Activated CD8-positive, alpha-beta memory T cell treated with anti-CD3 and anti-CD28 coated beads for 1 hour (primary cell): ENCODE data around the gene ITGB8.

Source experiments
- DNase-seq, 2 donors: peaks; one replicate each; pipeline ENCODE4 v3.0.0-alpha.2; 2020; ENCODE audit warnings: low read depth in 1 of 2; ENCODE audit errors: extremely low read depth in 1 of 2

The ITGB8 gene

DNA sequence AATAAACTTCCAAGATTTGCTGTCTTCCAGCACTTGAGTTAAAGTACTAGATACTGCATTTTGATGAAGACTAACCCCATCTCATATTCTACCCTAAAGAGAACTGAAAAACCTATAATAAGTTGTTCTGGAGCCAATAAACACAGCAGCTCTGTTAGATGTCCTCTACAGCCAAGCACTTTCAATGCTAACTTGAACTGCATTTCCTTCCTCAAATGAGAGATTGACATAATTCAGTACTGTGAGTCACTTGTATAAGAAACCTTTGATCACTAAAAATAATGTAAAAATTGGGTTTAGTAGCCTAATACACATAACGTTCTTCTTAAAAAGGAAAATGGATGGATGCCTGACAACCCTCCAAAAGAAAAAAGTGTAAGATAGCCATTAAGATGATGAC is 81.3 kb downstream of the ITGB8 start:
- no peak for DNase-seq

DNA sequence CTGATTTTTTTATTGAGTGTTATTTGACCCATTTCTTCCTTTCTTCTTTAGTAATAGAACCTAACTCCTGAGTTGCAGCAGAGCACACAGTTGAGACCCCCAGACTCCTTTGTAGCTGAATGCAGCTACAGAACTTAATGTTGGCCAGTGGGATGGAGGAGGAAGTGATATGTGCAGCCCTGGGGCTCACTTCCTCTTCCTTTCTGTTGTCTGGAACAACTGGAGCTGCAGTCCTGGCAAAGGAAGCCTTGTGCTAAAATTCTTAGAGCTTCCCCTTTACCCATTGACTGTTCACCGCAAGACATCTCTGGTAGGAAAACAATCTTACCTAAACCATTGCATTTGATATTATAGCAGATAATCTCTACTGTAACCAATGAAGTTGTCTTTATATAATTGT is 86.6 kb downstream of the ITGB8 start:
- DNase-seq: no peak

DNA sequence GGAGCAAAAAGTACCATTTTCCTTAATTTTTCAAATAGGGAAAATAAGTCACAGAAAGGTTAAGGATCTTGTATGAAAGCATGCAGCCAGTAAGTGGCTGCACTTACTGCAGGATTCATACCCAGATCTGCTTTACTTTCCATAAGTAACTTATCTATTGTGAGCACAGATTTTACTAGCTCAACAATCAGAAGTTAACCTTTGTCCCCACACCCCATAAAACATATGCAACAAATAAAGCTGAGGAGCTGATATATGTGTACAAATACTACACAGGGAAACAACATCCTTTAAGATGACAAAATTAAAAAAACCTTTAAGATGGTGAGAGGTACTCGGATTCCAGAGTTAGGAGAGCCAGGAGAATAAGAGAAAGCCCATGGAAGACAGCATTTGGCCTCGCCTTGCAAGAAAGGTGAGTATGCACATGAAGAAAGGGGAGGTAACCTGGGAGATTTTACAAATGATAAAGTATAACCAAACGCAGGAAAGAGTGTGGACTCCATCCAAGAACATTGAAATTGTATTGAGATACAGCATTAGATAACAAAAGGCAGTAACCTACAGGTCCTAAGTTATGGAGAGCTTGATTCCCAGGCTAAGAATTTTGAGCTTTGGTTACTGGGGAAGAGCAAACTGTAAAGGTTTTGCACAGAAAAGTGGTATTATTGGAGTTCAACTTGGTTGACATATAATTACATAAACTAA is 87.1 kb downstream of the ITGB8 start:
- DNase-seq: no peak

DNA sequence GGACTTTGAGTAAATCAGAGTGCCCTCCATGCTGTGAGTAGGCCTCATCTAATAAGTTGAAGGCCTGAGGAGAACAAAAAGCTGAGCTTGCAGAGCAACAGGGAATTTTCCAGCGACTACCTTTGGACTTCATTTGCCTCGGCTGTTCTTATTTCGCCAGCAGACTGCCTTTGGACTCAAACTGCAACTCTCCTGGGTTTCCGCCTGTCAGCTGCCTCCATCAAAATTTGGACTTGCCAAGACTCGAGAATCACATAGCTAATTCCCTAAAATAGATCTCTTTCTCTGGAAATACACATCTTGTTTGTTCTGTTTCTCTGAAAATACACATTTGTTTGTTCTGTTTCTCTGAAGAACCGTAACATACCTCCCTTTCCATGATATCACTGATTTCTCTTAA is 93.8 kb downstream of the ITGB8 start:
- DNase-seq: no peak

DNA sequence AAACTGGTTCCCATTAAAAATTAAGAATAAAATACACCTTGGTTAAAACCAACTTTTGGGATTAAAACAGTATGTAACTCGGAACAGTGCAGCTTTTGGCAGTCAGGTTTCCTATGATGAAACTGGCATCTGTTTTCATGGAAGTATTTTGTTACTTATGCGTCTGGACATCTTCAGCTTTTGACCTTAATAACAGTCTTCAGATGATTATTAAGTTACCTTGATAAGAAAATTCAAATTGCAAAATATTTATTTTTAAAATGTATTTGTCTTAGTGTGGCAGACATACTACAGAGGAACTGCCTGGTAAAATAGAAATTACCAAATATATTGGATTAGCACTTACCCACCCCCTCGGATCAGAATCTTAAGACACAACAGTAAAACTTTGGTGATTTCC is 100.0 kb downstream of the ITGB8 start:
- DNase-seq: no peak

DNA sequence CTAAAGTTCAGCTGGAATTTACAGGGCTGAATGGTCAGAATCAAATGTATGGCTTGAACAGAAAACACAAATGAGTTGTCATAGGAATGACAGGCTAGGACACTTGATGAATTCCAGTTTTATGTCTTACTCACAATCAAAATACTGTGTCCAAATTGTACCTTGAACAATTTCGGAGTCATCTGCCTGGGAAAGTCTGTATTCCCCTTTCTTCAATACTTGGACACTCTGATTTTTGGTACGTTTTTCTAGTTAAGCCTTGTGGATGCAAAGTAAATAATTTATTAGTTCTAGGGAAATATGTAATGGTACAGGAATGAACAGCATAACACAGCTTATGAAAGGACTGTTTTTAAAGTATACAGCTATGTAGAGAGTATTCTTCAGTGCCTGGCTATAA is 100.4 kb downstream of the ITGB8 start:
- no peak for DNase-seq

DNA sequence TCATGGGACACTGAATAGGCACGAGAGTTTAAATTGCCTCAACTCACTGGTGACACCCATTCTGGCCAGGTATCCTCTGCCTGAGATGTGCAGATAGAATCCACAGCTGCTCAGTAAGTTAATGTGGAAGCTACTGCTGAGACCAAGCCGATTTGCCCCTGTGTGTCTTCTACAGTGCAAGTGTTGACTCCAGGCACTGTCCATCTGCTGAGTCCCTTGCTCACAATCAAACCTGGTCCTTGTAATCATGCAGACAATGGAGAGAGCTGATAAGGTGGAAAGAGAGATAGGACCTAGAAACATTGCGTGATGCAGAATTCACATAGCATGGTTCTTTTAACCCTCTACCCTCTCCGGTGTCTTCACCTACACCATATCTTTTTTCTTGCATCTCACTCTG is 101.4 kb downstream of the ITGB8 start:
- DNase-seq: no peak

DNA sequence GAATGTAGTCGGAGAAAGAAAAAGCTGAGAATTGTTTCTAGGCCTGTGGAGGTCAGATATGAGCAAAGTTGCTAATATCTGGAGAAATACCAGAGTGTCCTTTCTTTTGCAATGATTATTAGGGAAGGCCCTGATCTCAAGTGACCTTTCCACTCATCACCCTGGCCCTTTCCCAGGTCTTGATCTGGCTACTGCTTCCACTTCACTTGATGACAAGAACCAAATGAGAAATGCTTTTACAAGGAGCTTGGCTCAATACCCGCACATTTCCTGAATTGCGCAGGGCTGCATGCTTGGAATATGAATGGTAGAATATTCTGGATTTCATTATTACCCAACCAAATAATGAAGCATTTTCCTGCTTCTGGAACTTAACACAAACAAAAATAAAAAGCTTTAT is 104.6 kb downstream of the ITGB8 start:
- no peak for DNase-seq

DNA sequence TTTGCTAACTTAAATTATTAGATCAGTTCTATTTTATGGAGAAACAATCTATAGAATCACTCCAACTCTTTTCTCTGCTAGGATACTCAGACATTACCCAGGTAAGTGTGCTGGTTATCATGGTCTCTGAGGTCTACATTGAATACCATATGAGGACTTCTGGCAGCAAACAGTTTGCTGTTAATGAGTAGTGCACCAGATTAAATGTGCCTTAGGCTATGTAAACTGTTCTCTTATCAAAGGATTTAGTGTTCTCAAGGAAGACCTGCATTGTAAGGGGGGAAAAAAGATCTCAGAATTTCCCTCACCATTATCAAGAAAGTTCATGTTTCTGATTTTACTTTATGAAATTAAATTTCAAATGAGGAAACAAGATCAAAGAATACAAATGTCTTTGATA is 107.5 kb downstream of the ITGB8 start:
- DNase-seq: no peak

DNA sequence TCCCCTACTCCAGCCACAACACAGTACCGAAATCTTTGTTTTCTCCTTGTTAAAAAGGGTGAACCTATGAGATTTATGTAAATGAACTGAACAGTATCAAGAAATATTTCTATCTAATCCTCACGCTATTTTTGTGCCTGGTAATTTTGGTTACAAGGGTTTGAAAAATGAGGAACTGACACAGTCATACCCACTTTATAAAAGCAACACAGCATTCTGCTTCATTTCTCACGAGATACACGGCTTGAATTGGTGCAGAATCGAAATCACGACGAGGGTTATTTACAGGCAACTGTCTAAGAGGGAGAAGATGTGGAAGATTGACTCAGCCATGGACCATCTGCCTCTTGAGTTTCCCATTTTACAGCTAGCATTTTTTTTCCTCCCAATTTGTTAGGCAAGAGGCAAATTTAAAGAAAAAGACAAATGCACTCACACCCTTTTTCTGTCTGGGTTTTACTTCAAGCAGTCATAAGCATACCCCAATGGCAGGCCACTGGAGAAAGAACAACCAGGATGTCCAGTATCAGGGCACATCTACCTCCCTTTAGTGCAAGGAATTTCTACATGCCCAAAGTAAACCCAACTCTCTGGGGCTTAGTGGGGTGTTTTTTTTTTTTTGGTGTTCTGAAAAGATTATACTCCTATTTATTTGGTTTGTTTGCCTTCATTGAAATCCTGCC is 108.1 kb downstream of the ITGB8 start:
- no peak for DNase-seq

DNA sequence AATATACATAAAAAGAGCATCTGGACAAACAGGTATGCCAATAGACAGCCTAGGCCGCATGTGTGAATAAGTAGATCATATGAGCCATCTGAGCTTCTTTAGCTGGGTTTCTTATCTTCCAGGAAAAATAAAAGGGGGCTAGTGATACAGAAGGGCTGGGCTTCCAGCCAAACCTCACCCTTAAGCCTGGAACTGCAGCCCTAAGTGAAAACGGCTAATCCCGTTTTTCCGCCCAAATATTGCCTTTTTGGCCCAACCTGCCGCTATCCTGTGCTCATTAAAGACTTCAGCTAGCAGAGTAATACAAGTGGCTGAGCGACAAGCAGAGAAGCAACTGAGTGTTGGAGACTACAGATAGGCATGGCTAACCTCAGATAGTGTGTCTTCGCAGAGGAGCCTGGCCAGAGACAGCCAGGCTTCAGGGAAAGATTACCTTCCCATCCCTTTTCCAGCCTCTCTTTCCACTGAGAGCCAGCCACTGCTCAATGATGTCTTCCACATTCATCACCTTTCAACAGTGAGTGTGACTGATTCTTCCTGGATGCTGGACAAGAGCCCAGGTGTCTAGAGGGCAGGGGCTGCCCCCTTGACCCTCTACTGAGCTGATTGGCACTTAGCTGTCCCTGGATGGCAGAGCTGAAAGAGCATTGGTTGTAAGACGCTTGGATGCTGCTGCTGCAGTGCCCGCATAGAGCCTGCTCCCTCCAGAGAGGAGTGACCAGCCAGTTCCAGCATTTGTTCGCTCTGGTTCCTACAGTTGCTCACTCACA is 108.9 kb downstream of the ITGB8 start:
- DNase-seq: no peak

DNA sequence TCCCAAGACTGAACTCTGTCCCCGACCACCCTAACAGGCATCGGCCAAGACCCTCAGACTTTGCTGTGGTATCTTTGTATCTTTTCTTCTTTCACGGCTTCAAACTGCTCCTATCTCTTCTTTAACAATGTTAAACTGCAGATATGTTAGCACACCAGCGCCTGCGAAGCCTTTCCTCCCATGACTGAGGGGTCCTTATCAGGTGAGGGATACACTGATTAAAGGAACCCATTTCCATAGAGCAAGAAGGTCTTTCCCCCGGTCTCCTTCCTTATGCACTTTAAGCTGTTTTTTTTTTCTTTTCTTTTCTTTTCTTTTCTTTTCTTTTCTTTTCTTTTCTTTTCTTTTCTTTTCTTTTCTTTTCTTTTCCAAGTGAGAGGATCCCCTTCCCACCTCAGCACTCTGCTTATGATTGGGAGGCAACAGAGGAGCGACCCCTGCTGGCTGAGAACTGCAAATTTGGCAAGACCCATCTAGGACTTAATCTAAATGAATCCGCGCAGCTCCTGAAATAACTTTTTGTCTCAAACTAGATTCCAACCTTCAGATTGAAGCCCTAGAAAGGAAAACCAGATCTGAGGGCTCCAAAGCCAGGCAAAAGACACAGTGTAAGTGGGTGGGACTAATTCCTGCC is 109.9 kb downstream of the ITGB8 start:
- no peak for DNase-seq

DNA sequence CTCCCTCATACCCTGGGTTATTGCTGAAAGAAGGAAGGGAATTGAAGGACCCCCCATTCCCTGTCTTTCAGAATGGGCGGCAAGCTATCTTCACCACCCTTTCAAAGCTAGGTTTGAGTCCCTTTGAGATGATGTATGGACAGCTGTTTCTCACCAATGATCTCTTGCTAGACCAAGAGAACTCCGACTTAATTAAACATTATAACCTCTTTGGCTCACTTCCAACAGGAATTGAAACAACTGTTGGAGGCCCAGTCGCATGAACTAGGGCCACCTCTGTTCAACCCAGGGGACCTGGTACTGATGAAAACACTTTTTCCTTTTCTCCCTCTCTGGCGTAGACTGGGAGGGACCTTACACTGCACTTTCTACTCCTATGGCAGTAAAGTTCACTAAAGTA is 110.6 kb downstream of the ITGB8 start:
- DNase-seq: no peak

DNA sequence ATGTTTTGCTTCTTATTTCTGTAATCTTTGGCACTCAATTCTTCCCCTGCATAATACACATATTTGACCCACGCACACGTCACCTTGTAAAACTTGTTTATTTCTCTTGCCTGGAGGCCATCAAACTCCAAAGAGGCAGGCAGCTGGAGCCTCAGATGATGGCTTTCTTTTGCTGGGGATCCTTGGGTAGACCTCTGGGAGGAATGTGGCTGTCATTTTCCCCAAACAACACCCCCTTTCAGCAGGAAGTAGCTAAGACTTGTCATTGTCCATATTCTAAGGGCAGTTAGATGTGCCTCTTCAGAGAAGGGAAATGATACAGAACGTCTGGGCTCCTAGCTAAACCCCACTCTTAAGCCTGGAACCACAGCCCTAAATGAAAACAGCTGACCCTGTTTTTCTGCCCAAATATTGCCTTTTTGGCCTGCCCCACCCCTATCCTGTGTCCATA is 111.3 kb downstream of the ITGB8 start:
- no peak for DNase-seq

DNA sequence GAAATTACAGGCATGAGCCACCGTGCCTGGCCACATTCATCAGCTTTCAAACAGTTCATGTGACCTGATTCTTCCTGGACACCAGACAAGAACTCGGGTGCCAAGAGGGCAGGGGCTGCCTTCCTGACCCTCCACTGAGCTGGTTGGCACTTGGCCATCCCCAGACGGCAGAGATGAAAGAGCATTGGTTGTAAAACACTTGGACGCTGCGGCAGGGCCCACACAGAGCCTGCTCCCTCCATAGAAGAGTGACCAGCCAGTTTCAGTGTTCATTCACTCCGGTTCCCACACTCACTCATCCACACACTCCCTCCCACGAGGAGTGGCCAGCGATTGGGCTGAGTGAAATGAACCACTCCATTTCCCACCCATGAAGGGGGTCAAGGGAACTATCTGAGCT is 112.3 kb downstream of the ITGB8 start:
- DNase-seq: no peak

DNA sequence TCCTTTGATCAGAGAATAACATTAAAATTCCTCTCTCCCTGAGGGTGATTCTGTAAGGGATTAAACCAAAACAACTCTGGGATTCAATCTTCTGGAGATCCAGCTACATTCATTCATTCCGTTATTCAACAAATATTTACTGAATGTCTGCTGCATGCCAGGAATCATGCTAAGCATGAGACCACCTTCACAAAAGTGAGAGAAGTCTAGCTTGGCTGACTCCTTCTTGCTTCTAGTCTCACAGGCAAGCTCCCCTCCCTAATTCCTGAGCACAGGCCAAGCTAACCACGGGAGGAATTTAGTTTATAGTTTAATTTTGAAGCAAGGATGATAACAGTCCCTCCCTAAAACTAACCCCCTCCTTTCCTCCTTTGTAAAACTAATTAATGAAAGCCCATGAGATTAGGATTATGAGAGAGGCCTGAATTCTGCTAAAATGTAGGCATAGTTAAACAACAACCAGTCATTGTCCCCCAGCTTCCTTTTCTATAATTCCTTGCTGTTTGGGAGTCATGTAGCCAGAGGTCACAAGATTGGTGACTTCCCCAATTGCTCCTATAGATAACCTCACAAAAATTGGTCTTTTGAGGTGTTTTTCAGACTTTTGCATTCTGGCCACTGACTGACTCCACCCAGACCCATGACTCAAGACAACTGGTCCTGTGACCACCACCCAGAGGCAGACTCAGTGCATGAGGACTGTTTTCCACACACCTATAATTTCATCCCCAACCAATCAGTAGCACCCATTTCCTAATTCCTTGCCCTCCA is 113.5 kb downstream of the ITGB8 start:
- no peak for DNase-seq

DNA sequence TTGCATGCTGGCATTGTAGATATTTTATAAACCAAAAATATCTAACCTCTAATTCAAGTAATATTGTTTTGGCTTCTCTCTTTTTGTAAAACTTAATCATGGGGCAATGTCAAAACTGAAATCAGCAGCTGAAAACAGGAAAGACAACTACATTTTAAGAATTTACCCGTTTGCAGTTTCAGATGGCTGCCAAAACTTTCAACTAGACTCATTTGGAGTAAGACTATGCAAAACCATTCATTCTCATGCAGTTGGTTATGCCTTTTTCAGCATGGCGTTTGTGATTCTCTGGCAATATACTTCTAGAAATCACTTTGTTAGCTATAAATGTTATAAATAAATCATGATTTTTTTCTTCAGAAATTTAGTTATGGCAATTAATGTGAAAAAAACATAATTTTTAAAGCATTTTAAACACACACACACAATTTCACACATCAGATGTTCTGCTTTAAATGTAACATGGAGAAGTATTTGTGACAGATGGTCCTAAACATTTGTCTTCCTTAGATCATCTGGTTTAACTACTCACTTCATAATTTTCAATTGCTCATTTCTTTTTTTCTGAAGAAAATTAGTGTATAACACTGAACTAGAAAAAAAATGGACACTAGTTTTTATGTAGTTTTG is 116.4 kb downstream of the ITGB8 start:
- DNase-seq: no peak

DNA sequence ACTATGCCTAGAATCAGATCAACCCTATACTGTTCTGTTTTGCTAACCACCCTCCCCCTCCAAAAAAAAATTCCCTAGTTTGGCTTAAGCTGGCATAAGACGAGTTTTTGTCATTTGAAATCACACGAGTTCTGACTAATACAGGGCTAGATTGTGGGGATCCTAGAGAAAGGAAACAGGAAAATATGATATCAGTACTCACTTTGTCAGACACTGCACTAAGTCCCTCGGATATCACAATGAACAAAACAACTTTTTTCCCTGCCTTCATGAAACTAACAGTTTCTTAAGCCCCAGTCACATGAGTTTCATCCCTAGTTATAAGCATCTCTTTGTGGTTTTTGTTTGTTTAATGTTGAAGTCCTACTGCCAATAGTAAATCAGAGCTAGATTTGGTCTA is 118.5 kb downstream of the ITGB8 start:
- no peak for DNase-seq

DNA sequence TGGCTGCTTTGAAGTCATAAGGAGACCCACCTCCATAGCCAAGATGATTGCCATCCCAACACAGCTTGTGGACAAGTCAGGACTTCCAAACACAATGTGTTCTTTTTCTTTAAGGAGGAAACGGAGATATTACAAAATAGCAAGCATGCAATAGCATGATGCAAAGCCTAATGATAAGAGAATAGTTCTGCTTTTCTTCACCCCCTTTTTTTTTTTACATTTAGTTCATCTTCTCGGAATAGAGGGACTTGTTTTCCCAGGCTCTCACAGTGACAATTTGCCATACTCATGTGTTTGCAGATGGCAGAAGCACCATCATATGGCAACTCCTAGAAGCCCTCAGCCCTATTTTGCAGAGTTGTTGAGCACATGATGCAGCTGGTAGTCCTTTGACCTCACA is 119.8 kb downstream of the ITGB8 start:
- DNase-seq: no peak

DNA sequence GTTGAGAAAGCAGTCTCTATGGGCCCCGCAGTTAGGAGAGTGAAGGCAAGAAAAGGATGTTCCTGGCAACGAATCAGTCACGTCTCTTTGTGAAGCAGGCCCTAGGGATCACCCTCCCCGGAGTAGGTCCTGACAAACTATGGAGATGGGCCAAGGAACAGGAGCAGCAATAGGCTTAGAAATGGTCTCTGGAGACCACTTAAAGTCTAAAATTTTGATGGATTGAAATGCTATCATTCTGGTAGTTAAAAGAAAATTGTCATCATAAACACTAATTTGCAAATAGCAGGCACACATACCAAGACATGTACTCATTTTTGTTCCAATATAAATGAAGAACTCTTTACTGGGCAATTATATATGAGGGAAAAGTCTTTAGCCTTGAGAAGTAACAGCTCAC is 123.5 kb downstream of the ITGB8 start:
- DNase-seq: no peak
